ENCODE measurements around the gene PGD. TPM values are rescaled to one million over a fixed set of nuclear protein-coding genes. Genes with fewer than 3 reads are reported as not detected.
A peak's percentile ranks its signal among the peaks of the same experiment; 100 is the strongest.
"Not testable (repeated sequence)": the region's sequence is repeated elsewhere in the genome, so short reads cannot be mapped to it uniquely, and the experiment has no call there.

PGD gene
- 10 to 100 TPM; 65.0 to 68.7 TPM for total RNA-seq

- Mint-ChIP-seq H3K4me3 (peak within 1 kb of the TSS; percentile 92), H3K27me3 (no peaks in the 10 kb centered on the region), H3K9me3 (peaks cover 4% of the 10 kb centered on the region), H3K36me3 (ENCODE audit: low read depth) (peaks cover 16% of the 10 kb centered on the region), H3K27ac (peak within 1 kb of the TSS; percentile 73), H3K4me1 (peaks cover 31% of the 10 kb centered on the region)
- CTCF ChIA-PET = interaction anchor here (0.7 to 2.1 kb wide), 5 partner anchors 8 to 32 kb away, joined by 3 to 7 read pairs (median 4); partner anchors contain the start of gene CENPS
- peak; percentile 98 for DNase-seq
- POLR2A ChIA-PET = interaction anchor here (0.5 to 0.6 kb wide), 2 partner anchors 445 to 616 kb away, joined by 3 to 4 read pairs; no protein-coding TSS in a partner anchor
Observed at GRCh38 chr1:10398734-10399443, at the start of gene PGD. Gene PGD (plus strand): TSS chr1:10399064. CDS start chr1:10399118, 54 bp downstream.

- peaks cover 2% of the 10 kb centered on the region for H3K36me3 Mint-ChIP-seq (ENCODE audit: low read depth)
- H3K4me1 Mint-ChIP-seq = no peaks in the 10 kb centered on the region
- POLR2A ChIA-PET = no interaction called here
- CTCF ChIA-PET = no interaction called here
- H3K27ac Mint-ChIP-seq = no peak overlapping the region
- no peak overlapping the region for H3K4me3 Mint-ChIP-seq
- H3K9me3 Mint-ChIP-seq = no peaks in the 10 kb centered on the region
- H3K27me3 Mint-ChIP-seq = no peaks in the 10 kb centered on the region
- no peak for DNase-seq
Observed at GRCh38 chr1:10353282-10353681, 45.6 kb upstream of the PGD start.

GRCh38 chr1:10353693-10354092, 45.2 kb upstream of the PGD start:
- CTCF ChIA-PET = no interaction called here
- Mint-ChIP-seq H3K4me3 (no peak overlapping the region), H3K36me3 (ENCODE audit: low read depth) (peaks cover 2% of the 10 kb centered on the region)

GRCh38 chr1:10360045-10360444, 38.8 kb upstream of the PGD start:
- Mint-ChIP-seq H3K4me1 (peaks cover 17% of the 10 kb centered on the region), H3K27me3 (no peaks in the 10 kb centered on the region), H3K36me3 (ENCODE audit: low read depth) (peaks cover 9% of the 10 kb centered on the region), H3K4me3 (no peak overlapping the region), H3K27ac (peak overlapping the region; percentile 76), H3K9me3 (no peaks in the 10 kb centered on the region)
- no peak for DNase-seq
- ChIA-PET CTCF (interaction anchor here (0.8 to 1.2 kb wide), 5 partner anchors 22 to 417 kb away, joined by 3 to 4 read pairs (median 3); partner anchors contain the start of genes CENPS, LZIC and NMNAT1), POLR2A (no interaction called here)

More at GRCh38 chr1:10353693-10354092, 45.2 kb upstream of the PGD start:
- DNase-seq = no peak
- Mint-ChIP-seq H3K27ac (peak overlapping the region; percentile 27), H3K9me3 (no peaks in the 10 kb centered on the region), H3K4me1 (no peaks in the 10 kb centered on the region), H3K27me3 (no peaks in the 10 kb centered on the region)
- POLR2A ChIA-PET = no interaction called here

- H3K4me1 Mint-ChIP-seq = peaks cover 17% of the 10 kb centered on the region
- H3K9me3 Mint-ChIP-seq = no peaks in the 10 kb centered on the region
- H3K4me3 Mint-ChIP-seq = no peak overlapping the region
- peaks cover 11% of the 10 kb centered on the region for H3K36me3 Mint-ChIP-seq (ENCODE audit: low read depth)
- no peak for DNase-seq
- no peaks in the 10 kb centered on the region for H3K27me3 Mint-ChIP-seq
- POLR2A ChIA-PET = no interaction called here
- CTCF ChIA-PET = no interaction called here
- no peak overlapping the region for H3K27ac Mint-ChIP-seq
Observed at GRCh38 chr1:10361515-10361914, 37.3 kb upstream of the PGD start.

GRCh38 chr1:10368194-10368593, 30.7 kb upstream of the PGD start:
- no peak for DNase-seq
- ChIA-PET CTCF (no interaction called here), POLR2A (no interaction called here)
- Mint-ChIP-seq H3K9me3 (no peaks in the 10 kb centered on the region), H3K4me3 (no peak overlapping the region), H3K27me3 (no peaks in the 10 kb centered on the region), H3K4me1 (no peaks in the 10 kb centered on the region), H3K27ac (no peak overlapping the region), H3K36me3 (ENCODE audit: low read depth) (peaks cover 11% of the 10 kb centered on the region)

- peaks cover 13% of the 10 kb centered on the region for H3K36me3 Mint-ChIP-seq (ENCODE audit: low read depth)
- DNase-seq = no peak
- no peaks in the 10 kb centered on the region for H3K4me1 Mint-ChIP-seq
- ChIA-PET CTCF (interaction anchor here (0.6 kb wide), 1 partner anchor 98 kb away, joined by 4 read pairs; no protein-coding TSS in a partner anchor), POLR2A (no interaction called here)
- H3K27ac Mint-ChIP-seq = no peak overlapping the region
- H3K27me3 Mint-ChIP-seq = no peaks in the 10 kb centered on the region
- H3K4me3 Mint-ChIP-seq = no peak overlapping the region
- H3K9me3 Mint-ChIP-seq = no peaks in the 10 kb centered on the region
Observed at GRCh38 chr1:10374442-10374860, 24.4 kb upstream of the PGD start.

GRCh38 chr1:10377365-10378029, 21.4 kb upstream of the PGD start:
- POLR2A ChIA-PET = interaction anchor here (0.6 kb wide), 1 partner anchor 313 kb away, joined by 3 read pairs; no protein-coding TSS in a partner anchor
- not testable (repeated sequence) for H3K36me3 Mint-ChIP-seq (ENCODE audit: low read depth); H3K4me1 Mint-ChIP-seq; H3K9me3 Mint-ChIP-seq; H3K27me3 Mint-ChIP-seq; H3K4me3 Mint-ChIP-seq; H3K27ac Mint-ChIP-seq
- DNase-seq = peak; percentile 44
- CTCF ChIA-PET = interaction anchor here (0.9 to 1.8 kb wide), 3 partner anchors 9 to 168 kb away, joined by 3 to 5 read pairs (median 4); partner anchors contain the start of genes CENPS and KIF1B

- CTCF ChIA-PET = interaction anchor here (0.9 to 1.8 kb wide), 2 partner anchors 9 to 169 kb away, joined by 3 to 5 read pairs; partner anchors contain the start of gene KIF1B
- no peaks in the 10 kb centered on the region for H3K9me3 Mint-ChIP-seq
- no peaks in the 10 kb centered on the region for H3K4me1 Mint-ChIP-seq
- no peak overlapping the region for H3K4me3 Mint-ChIP-seq
- peaks cover 10% of the 10 kb centered on the region for H3K36me3 Mint-ChIP-seq (ENCODE audit: low read depth)
- no peak overlapping the region for H3K27ac Mint-ChIP-seq
- POLR2A ChIA-PET = interaction anchor here (0.6 kb wide), 1 partner anchor 314 kb away, joined by 3 read pairs; no protein-coding TSS in a partner anchor
- no peaks in the 10 kb centered on the region for H3K27me3 Mint-ChIP-seq
- DNase-seq = no peak
Observed at GRCh38 chr1:10378081-10378841, 20.6 kb upstream of the PGD start.

- Mint-ChIP-seq H3K36me3 (ENCODE audit: low read depth) (peaks cover 10% of the 10 kb centered on the region), H3K27me3 (no peaks in the 10 kb centered on the region), H3K4me3 (no peak overlapping the region), H3K4me1 (no peaks in the 10 kb centered on the region), H3K9me3 (no peaks in the 10 kb centered on the region), H3K27ac (no peak overlapping the region)
- ChIA-PET CTCF (no interaction called here), POLR2A (no interaction called here)
- no peak for DNase-seq
Observed at GRCh38 chr1:10379101-10379620, 19.7 kb upstream of the PGD start.

- Mint-ChIP-seq H3K4me1 (no peaks in the 10 kb centered on the region), H3K27me3 (no peaks in the 10 kb centered on the region), H3K9me3 (no peaks in the 10 kb centered on the region), H3K27ac (no peak overlapping the region), H3K4me3 (no peak overlapping the region), H3K36me3 (ENCODE audit: low read depth) (peaks cover 7% of the 10 kb centered on the region)
- POLR2A ChIA-PET = no interaction called here
- CTCF ChIA-PET = no interaction called here
- no peak for DNase-seq
Observed at GRCh38 chr1:10379676-10380075, 19.2 kb upstream of the PGD start.

GRCh38 chr1:10380594-10381275, 18.1 kb upstream of the PGD start:
- no peak overlapping the region for H3K4me3 Mint-ChIP-seq
- ChIA-PET POLR2A (interaction anchor here (0.6 kb wide), 1 partner anchor 32 kb away, joined by 7 read pairs; no protein-coding TSS in a partner anchor), CTCF (interaction anchor here (0.6 to 1.2 kb wide), 3 partner anchors 32 to 729 kb away, joined by 3 read pairs; no protein-coding TSS in a partner anchor)
- H3K4me1 Mint-ChIP-seq = no peaks in the 10 kb centered on the region
- no peaks in the 10 kb centered on the region for H3K27me3 Mint-ChIP-seq
- H3K9me3 Mint-ChIP-seq = no peaks in the 10 kb centered on the region
- no peak for DNase-seq
- no peak overlapping the region for H3K27ac Mint-ChIP-seq
- no peaks in the 10 kb centered on the region for H3K36me3 Mint-ChIP-seq (ENCODE audit: low read depth)

Data from activated CD4-positive, alpha-beta T cell treated with anti-CD3 and anti-CD28 coated beads, Interleukin-2, amount 10 ng/mL, durations not matched to agents 7 days and 5 days (primary cell).